GM23248 (cell line): Measurements from ENCODE around the gene TXNDC9. TPM values are rescaled to one million over a fixed set of nuclear protein-coding genes. Genes with fewer than 3 reads are reported as not detected.
"Not testable (repeated sequence)": the region's sequence is repeated elsewhere in the genome, so short reads cannot be mapped to it uniquely, and the experiment has no call there.

ENCODE experiments used
- DNase-seq: peaks from one replicate; pipeline ENCODE4 v3.0.0-alpha.2; 2015
- H2AFZ ChIP-seq: fragments of 200-600 bp; sonication (generic); 2 replicates; pipeline ENCODE4 v1.6.1; 2016; ENCODE audit warnings: antibody characterized with exemption
- H3F3A ChIP-seq: fragments of 200-600 bp; sonication (generic); 2 replicates; pipeline ENCODE4 v1.6.1; 2016; ENCODE audit warnings: mild to moderate bottlenecking, antibody characterized with exemption, mixed run types; ENCODE audit not compliant: insufficient read depth
- H3K27ac ChIP-seq: fragments of 200-600 bp; sonication (generic); 2 replicates; pipeline ENCODE4 v1.5.1; 2016; ENCODE audit warnings: mild to moderate bottlenecking
- H3K27me3 ChIP-seq: fragments of 200-600 bp; sonication (generic); replicated peaks from 2 replicates; pipeline ENCODE4 v1.6.1; 2016; ENCODE audit warnings: mild to moderate bottlenecking; ENCODE audit not compliant: insufficient read depth
- H3K36me3 ChIP-seq: fragments of 200-600 bp; sonication (generic); 2 replicates; pipeline ENCODE4 v1.6.1; 2016; ENCODE audit warnings: low read depth, mild to moderate bottlenecking
- H3K4me1 ChIP-seq: fragments of 200-600 bp; sonication (generic); 2 replicates; pipeline ENCODE4 v1.6.1; 2016; ENCODE audit warnings: mild to moderate bottlenecking; ENCODE audit not compliant: insufficient read depth
- H3K4me2 ChIP-seq: fragments of 200-600 bp; sonication (generic); one replicate; pipeline ENCODE4 v1.6.1; 2016; ENCODE audit warnings: mild to moderate bottlenecking; ENCODE audit not compliant: unreplicated experiment
- H3K4me3 ChIP-seq: fragments of 200-600 bp; sonication (generic); 2 replicates; pipeline ENCODE4 v1.5.1; 2016; ENCODE audit warnings: mild to moderate bottlenecking
- H3K79me2 ChIP-seq: fragments of 200-600 bp; sonication (generic); 2 replicates; pipeline ENCODE4 v1.6.1; 2016; ENCODE audit warnings: mild to moderate bottlenecking; ENCODE audit not compliant: insufficient read depth
- H3K9ac ChIP-seq: fragments of 200-600 bp; sonication (generic); 2 replicates; pipeline ENCODE4 v1.6.1; 2016; ENCODE audit warnings: mild to moderate bottlenecking
- H3K9me2 ChIP-seq: fragments of 200-600 bp; sonication (generic); 2 replicates; pipeline ENCODE4 v1.6.1; 2016; ENCODE audit warnings: mixed run types, mild to moderate bottlenecking, moderate library complexity; ENCODE audit not compliant: insufficient read depth
- H3K9me3 ChIP-seq: fragments of 200-600 bp; sonication (generic); one replicate; pipeline ENCODE4 v1.6.1; 2017; ENCODE audit warnings: low read depth
- H4K20me1 ChIP-seq: fragments of 200-600 bp; sonication (generic); 2 replicates; pipeline ENCODE4 v1.6.0; 2016; ENCODE audit not compliant: insufficient read depth
- EZH2 ChIP-seq: fragments of 200-600 bp; sonication (generic); IDR thresholded peaks from 2 replicates; pipeline ENCODE4 v1.6.1; 2018; ENCODE audit warnings: antibody characterized with exemption, mild to moderate bottlenecking; ENCODE audit not compliant: insufficient read depth, poor library complexity, severe bottlenecking
- EZH2phosphoT487 ChIP-seq: fragments of 200-600 bp; sonication (generic); IDR thresholded peaks from 2 replicates; pipeline ENCODE4 v1.6.1; 2018; ENCODE audit warnings: antibody characterized with exemption, moderate library complexity, mild to moderate bottlenecking, low read depth; ENCODE audit not compliant: insufficient read depth
- WGBS, 2 experiments: methylation state at CpG; one replicate each; pipeline ENCODE4 v1.1.6; 2015 to 2017; ENCODE audit warnings: low lambda C conversion rate in 2 of 2, low coverage in 1 of 2; ENCODE audit errors: missing lambda C conversion rate in 2 of 2; 5-methylcytosine and 5-hydroxymethylcytosine counted together
- in situ Hi-C: fragments of 300-500 bp; cut with MboI; formaldehyde crosslinking; loops from 2 replicates; pipeline ENCODE4 v1.15.0; 2020
- polyA plus RNA-seq: library from polyadenylated mRNA; unstranded; fragments of >200 nt; fragmentation: Nextera tagmentation; extraction: Ambion mirVana; gene quantifications from 2 replicates; pipeline ENCODE4 v1.2.1, GENCODE V29; 2016
- total RNA-seq: library from RNA; depleted of rRNA; stranded (reverse); fragments of >200 nt; shearing (Covaris generic); gene quantifications from 2 replicates; pipeline ENCODE4 v1.2.3, GENCODE V29; 2014

The TXNDC9 gene
- total and polyA plus RNA-seq, 2 experiments from 2014 or later: 75.1 to 92.6 TPM

GRCh38 chr2:99356853-99357252, 20.7 kb upstream of the TXNDC9 start:
- no peak overlapping the region for H3K4me3 ChIP-seq
- DNase-seq: no peak
- H3K9ac ChIP-seq: no peak overlapping the region
- peaks cover 100% of the 10 kb centered on the region for H3K79me2 ChIP-seq
- in situ Hi-C loops: no loop called here
- H2AFZ ChIP-seq: no peak overlapping the region
- no peak for TF ChIP-seq EZH2phosphoT487
- TF ChIP-seq EZH2: no peak
- 0 out of 2 replicates have a peak, but pooled peaks cover 6% of the 10 kb centered on the region for H3K36me3 ChIP-seq
- H3K9me2 ChIP-seq: no peaks in the 10 kb centered on the region
- peaks cover 13% of the 10 kb centered on the region; the same call in 1 of the 2 replicates for H3K4me1 ChIP-seq
- H3K27ac ChIP-seq: no peak overlapping the region
- no peaks in the 10 kb centered on the region for H3K27me3 ChIP-seq
- H4K20me1 ChIP-seq: peaks cover 11% of the 10 kb centered on the region; the same call in 1 of the 2 replicates
- no peaks in the 10 kb centered on the region for H3K9me3 ChIP-seq
- H3K4me2 ChIP-seq: no peak overlapping the region
- 0 out of 2 replicates have a peak, but pooled peaks cover 4% of the 10 kb centered on the region for H3F3A ChIP-seq

DNA sequence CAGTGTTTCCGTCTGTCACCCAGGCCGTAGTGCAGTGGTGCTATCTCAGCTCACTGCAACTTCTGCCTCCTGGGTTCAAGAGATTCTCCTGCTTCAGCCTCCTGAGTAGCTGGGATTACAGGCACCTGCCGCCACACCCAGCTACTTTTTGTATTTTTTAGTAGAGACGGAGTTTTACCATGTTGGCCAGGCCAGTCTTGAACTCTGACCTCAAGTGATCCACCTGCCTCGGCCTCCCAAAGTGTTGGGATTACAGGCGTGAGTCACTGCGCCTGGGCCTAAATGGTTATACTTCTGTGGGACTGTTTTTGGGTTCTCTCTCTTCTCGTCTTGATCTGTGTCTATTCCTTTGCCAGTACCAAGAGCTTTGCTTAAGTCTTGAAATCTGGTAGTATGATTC, 18.7 kb upstream of the TXNDC9 start:
- H3F3A ChIP-seq, H3K4me2 ChIP-seq, H3K9me2 ChIP-seq, H3K27me3 ChIP-seq, in situ Hi-C loops, H3K36me3 ChIP-seq, H3K9me3 ChIP-seq, H3K27ac ChIP-seq, H3K4me3 ChIP-seq, H3K9ac ChIP-seq, DNase-seq, H2AFZ ChIP-seq: not testable (repeated sequence)
- WGBS, 2 experiments: 97 to 99% methylated on average over 7 to 8 of the region's 8 CpGs
- Histone ChIP-seq H4K20me1 (peaks cover 17% of the 10 kb centered on the region), H3K79me2 (peaks cover 100% of the 10 kb centered on the region), H3K4me1 (peaks cover 13% of the 10 kb centered on the region; the same call in 1 of the 2 replicates)

- H3K36me3 ChIP-seq: no peaks in the 10 kb centered on the region
- no peak overlapping the region for H3K4me3 ChIP-seq
- H3K9me3 ChIP-seq: no peaks in the 10 kb centered on the region
- TF ChIP-seq EZH2phosphoT487 (no peak), EZH2 (no peak)
- H3K9ac ChIP-seq: no peak overlapping the region
- peaks cover 100% of the 10 kb centered on the region for H3K79me2 ChIP-seq
- peaks cover 13% of the 10 kb centered on the region; the same call in 1 of the 2 replicates for H3K4me1 ChIP-seq
- H4K20me1 ChIP-seq: peaks cover 17% of the 10 kb centered on the region
- in situ Hi-C loops: no loop called here
- H3K4me2 ChIP-seq: peak overlapping the region; percentile 43
- H3K27ac ChIP-seq: peak overlapping the region; percentile 20; the same call in 1 of the 2 replicates
- WGBS, 2 experiments: 23 to 27% methylated on average over 1 of the region's 1 CpG
- H3F3A ChIP-seq: 0 out of 2 replicates have a peak, but pooled peaks cover 4% of the 10 kb centered on the region
- DNase-seq: peak; percentile 44
- H3K27me3 ChIP-seq: no peaks in the 10 kb centered on the region
- H2AFZ ChIP-seq: no peak overlapping the region
- H3K9me2 ChIP-seq: no peaks in the 10 kb centered on the region
Observed at GRCh38 chr2:99354070-99354469, 17.9 kb upstream of the TXNDC9 start.

DNA sequence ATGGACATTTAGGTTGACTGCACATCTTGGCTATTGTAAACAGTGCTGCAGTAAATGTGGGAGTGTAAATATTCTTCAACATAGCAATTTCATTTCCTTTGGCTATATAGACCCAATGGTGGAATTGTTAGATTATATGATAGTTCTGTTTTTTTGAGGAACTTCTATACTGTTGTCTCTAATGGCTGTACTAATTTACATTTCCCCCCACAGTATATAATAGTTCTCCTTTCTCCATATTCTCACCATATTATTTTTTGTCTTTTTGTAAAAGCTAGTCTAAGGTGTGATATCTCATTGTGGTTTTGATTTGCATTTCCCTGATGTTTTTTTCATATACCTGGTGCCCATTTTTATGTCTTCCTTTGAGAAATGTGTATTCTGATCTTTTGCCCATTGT, 14.1 kb upstream of the TXNDC9 start:
- Histone ChIP-seq H3K27me3 (no peaks in the 10 kb centered on the region), H3K9ac (no peak overlapping the region), H3K36me3 (no peaks in the 10 kb centered on the region), H3K4me2 (no peak overlapping the region), H3K9me2 (no peaks in the 10 kb centered on the region), H3K27ac (no peak overlapping the region), H2AFZ (no peak overlapping the region), H3K4me3 (no peak overlapping the region), H4K20me1 (peaks cover 17% of the 10 kb centered on the region), H3K4me1 (peaks cover 13% of the 10 kb centered on the region; the same call in 1 of the 2 replicates), H3F3A (0 out of 2 replicates have a peak, but pooled peaks cover 4% of the 10 kb centered on the region), H3K9me3 (no peaks in the 10 kb centered on the region), H3K79me2 (peaks cover 100% of the 10 kb centered on the region)
- no peak for DNase-seq
- in situ Hi-C loops: no loop called here
- TF ChIP-seq EZH2: no peak
- no peak for TF ChIP-seq EZH2phosphoT487

GRCh38 chr2:99348173-99348572, 12.0 kb upstream of the TXNDC9 start:
- Histone ChIP-seq H3F3A (no peaks in the 10 kb centered on the region), H3K27ac (no peak overlapping the region), H3K4me1 (no peaks in the 10 kb centered on the region), H3K36me3 (no peaks in the 10 kb centered on the region), H3K4me2 (no peak overlapping the region), H3K27me3 (no peaks in the 10 kb centered on the region), H2AFZ (no peak overlapping the region), H4K20me1 (peaks cover 6% of the 10 kb centered on the region), H3K9ac (no peak overlapping the region), H3K9me3 (no peaks in the 10 kb centered on the region), H3K4me3 (no peak overlapping the region), H3K79me2 (peaks cover 100% of the 10 kb centered on the region), H3K9me2 (no peaks in the 10 kb centered on the region)
- 98 to 99% methylated on average over 3 of the region's 3 CpGs for WGBS, 2 experiments
- in situ Hi-C loops: no loop called here
- DNase-seq: no peak
- TF ChIP-seq EZH2 (no peak), EZH2phosphoT487 (no peak)
